ENCODE data around the gene FAM163B.
A peak's percentile ranks its signal among the peaks of the same experiment; 100 is the strongest.
"Not testable (repeated sequence)": the region's sequence is repeated elsewhere in the genome, so short reads cannot be mapped to it uniquely, and the experiment has no call there.

Gene FAM163B

GRCh38 chr9:133638711-133639110, 29.5 kb upstream of the FAM163B start:
- DNase-seq: no peak

- DNase-seq: no peak
Measured at GRCh38 chr9:133638076-133638475, 28.9 kb upstream of the FAM163B start.

- no peak for DNase-seq
Measured at GRCh38 chr9:133637451-133638055, 28.4 kb upstream of the FAM163B start.

GRCh38 chr9:133636902-133637301, 27.7 kb upstream of the FAM163B start:
- no peak for DNase-seq

GRCh38 chr9:133635533-133636531, 26.6 kb upstream of the FAM163B start, which contains the start of gene DBH:
DBH (plus strand) TSS chr9:133636363; CDS start chr9:133636372, 9 bp downstream.
- no peak for DNase-seq

GRCh38 chr9:133635098-133635497, 25.9 kb upstream of the FAM163B start:
- no peak for DNase-seq

- peak; percentile 76 for DNase-seq
Measured at GRCh38 chr9:133634081-133634691, 25.0 kb upstream of the FAM163B start.

- DNase-seq: no peak
Measured at GRCh38 chr9:133633681-133634080, 24.5 kb upstream of the FAM163B start.

- no peak for DNase-seq
Measured at GRCh38 chr9:133632806-133633680, 23.9 kb upstream of the FAM163B start.

GRCh38 chr9:133631111-133631510, 21.9 kb upstream of the FAM163B start:
- no peak for DNase-seq

- DNase-seq: no peak
Measured at GRCh38 chr9:133629221-133630110, 20.3 kb upstream of the FAM163B start.

- DNase-seq: no peak
Measured at GRCh38 chr9:133628766-133629165, 19.6 kb upstream of the FAM163B start.

GRCh38 chr9:133627341-133627740, 18.2 kb upstream of the FAM163B start:
- DNase-seq: no peak

GRCh38 chr9:133626008-133626407, 16.8 kb upstream of the FAM163B start:
- not testable (repeated sequence) for DNase-seq

GRCh38 chr9:133622555-133622954, 13.4 kb upstream of the FAM163B start:
- DNase-seq: no peak

GRCh38 chr9:133621725-133622267, 12.6 kb upstream of the FAM163B start:
- DNase-seq: no peak

GRCh38 chr9:133619791-133620190, 10.6 kb upstream of the FAM163B start:
- no peak for DNase-seq

- no peak for DNase-seq
Measured at GRCh38 chr9:133618726-133619125, 9.5 kb upstream of the FAM163B start.

- no peak for DNase-seq
Measured at GRCh38 chr9:133616643-133617405, 7.6 kb upstream of the FAM163B start.

GRCh38 chr9:133615606-133616188, 6.5 kb upstream of the FAM163B start:
- DNase-seq: no peak
